Spinal cord (tissue), 10 donors: ENCODE data around the gene LRIG1. TPM values are rescaled to one million over a fixed set of nuclear protein-coding genes. Genes with fewer than 3 reads are reported as not detected.

ENCODE experiments used
- DNase-seq, 6 donors: peaks; one replicate each; pipeline versions ENCODE4 v3.0.0 to v3.0.0-alpha.2; 2013 to 2015; ENCODE audit warnings: low spot score in 6 of 6, low read depth in 4 of 6
- H3K27ac ChIP-seq: one replicate; pipeline ENCODE4 v1.5.1; 2013; ENCODE audit warnings: low read depth, low read length, control low read depth
- H3K27me3 ChIP-seq: one replicate; pipeline ENCODE4 v1.6.1; 2013; ENCODE audit warnings: low read length; ENCODE audit not compliant: control insufficient read depth, insufficient read depth
- H3K36me3 ChIP-seq: one replicate; pipeline ENCODE4 v1.6.1; 2013; ENCODE audit warnings: low read length; ENCODE audit not compliant: control insufficient read depth, insufficient read depth
- H3K4me1 ChIP-seq: one replicate; pipeline ENCODE4 v1.6.1; 2013; ENCODE audit warnings: low read length; ENCODE audit not compliant: control insufficient read depth, insufficient read depth
- H3K4me3 ChIP-seq: one replicate; pipeline ENCODE4 v1.5.1; 2013; ENCODE audit warnings: low read depth, low read length, control low read depth
- H3K9me3 ChIP-seq: one replicate; pipeline ENCODE4 v1.6.1; 2013; ENCODE audit warnings: low read length; ENCODE audit not compliant: control insufficient read depth, insufficient read depth
- WGBS: methylation state at CpG from one replicate; pipeline ENCODE4 v1.1.5; 2013; ENCODE audit warnings: missing lambda C conversion rate; ENCODE audit not compliant: insufficient coverage; 5-methylcytosine and 5-hydroxymethylcytosine counted together
- polyA plus RNA-seq, 2 donors: library from polyadenylated mRNA; unstranded; fragments of 120-200 nt; gene quantifications; one replicate each; pipeline ENCODE4 v1.2.1, GENCODE V29; 2013; ENCODE audit not compliant: insufficient read length in 2 of 2
- total RNA-seq, 2 donors: library from RNA; depleted of rRNA in 1 of 2; stranded (reverse); fragments of 120-200 nt in 1 of 2; fragments of >200 nt in 1 of 2; gene quantifications; one replicate each; pipeline versions ENCODE4 v1.2.3 to v1.2.4, GENCODE V29; 2013 to 2014
- donor health status: healthy.

The LRIG1 gene
- total and polyA plus RNA-seq, 4 donors, result 85.4 to 229 (median 147) TPM

DNA sequence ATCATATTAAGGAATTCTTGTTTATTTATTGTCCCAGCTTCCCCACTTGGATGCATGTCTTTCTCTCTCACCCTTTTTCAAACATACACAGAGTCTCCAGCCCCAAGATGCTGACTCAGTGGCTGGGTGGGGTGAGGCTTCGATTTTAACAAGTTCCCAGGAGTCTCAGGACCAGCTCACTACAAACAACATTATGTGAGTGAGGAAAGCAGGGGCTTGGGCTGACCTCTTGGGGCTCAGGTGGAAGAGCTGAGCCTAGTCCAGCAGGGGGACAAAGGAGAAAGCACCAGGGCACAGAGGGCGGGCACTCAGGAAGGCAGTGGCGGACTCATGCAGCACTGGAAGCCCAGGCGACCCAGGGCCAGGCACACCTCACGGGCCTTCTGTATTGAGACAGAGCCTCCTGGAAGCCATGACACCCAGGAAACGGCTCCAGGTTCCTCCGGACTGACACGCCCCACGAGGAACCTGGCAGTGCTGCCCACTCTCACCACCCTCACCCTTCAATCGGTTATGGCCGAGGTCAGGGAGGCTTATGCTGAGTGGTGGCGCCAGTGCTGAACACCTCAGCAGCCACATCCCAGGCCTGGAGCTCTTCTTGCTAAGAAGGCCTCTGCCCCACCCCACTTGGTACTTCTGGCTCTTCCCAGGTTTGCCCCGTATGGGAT lies 97.4 kb downstream of the LRIG1 start:
- DNase-seq, result no peak
- Histone ChIP-seq H3K27me3 (no peaks in the 10 kb centered on the region), H3K4me1 (peaks cover 97% of the 10 kb centered on the region), H3K9me3 (no peaks in the 10 kb centered on the region), H3K27ac (peak overlapping the region; percentile 57), H3K4me3 (no peak overlapping the region), H3K36me3 (peaks cover 74% of the 10 kb centered on the region)
- 85% methylated on average over 11 of the region's 13 CpGs for WGBS

DNA sequence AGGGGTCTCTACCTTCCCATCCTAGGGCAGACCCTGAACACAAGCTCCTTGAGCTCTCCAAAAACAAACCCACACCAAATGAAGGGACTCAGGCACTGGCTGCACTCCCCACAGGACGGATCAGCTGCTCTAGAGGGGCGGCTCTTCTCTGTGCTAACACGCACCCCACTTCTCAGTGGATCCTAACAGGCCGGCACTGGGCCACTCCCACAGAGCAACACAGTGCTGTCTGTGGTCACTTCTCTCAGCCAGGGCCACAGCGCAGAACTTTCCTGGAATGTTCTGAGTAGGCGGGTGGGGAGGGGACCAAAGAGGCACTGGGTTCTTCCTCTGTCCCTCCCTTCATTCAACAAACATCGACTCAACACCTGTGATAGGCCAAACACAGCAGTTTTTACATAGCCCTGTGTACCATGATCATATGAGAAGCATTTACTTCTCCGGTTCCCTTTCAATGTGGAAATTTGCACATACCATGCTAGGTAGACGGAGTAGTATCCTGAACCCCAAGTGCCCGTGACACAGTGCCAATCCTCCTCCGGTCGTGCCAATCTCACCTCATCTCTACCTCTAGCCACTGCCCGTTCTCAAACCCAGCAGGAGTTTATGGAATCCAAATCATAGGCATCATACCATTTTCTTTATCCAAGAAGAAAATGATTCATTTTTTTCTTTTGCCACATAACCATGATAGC lies 98.1 kb downstream of the LRIG1 start:
- Histone ChIP-seq H3K27me3 (no peaks in the 10 kb centered on the region), H3K27ac (peak overlapping the region; percentile 80), H3K9me3 (no peaks in the 10 kb centered on the region), H3K4me3 (no peak overlapping the region), H3K4me1 (peaks cover 95% of the 10 kb centered on the region), H3K36me3 (peaks cover 73% of the 10 kb centered on the region)
- DNase-seq, result no peak
- WGBS, result 66% methylated on average over 10 of the region's 13 CpGs

DNA sequence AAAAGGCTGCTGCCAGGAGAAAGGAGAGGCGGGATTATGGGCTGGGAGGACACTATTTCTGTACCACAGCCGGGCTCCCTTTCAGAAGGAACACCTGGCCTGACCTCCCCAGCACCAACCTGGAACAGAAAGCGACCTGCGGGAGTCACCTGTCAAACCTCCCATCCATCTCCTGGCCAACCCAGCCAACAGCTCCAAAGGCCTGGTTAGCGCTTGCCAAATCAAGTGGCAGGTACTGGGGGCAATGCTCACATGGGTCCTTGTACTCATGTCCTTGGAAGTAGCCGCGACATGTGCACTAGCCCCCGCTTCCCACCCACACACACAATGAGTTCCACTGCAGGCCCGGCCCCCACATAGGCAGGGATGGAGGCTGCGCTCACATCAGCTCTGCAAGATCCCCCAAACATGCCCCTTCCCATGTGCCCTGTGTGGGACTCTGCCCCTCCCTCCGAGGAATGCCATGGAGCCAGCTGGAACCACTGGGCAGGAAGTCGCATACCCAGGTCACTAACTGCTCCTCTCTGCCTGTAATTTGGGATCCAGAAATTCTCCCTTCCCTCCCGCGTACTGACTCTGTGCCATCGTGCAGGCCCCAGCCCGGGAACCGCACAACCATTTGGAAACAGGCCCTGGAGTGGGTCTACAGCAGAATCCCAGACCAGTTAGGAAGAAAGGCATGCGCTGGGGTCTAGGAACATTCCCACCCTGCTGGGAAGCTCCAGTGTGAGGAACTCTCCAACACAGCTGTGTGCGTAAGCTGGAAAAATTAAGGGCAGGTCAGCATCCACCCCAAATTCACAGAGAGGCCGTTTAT lies 98.9 kb downstream of the LRIG1 start:
- peak overlapping the region; percentile 80 for H3K27ac ChIP-seq
- no peaks in the 10 kb centered on the region for H3K9me3 ChIP-seq
- no peak overlapping the region for H3K4me3 ChIP-seq
- WGBS, result 59% methylated on average over 10 of the region's 20 CpGs
- peaks cover 73% of the 10 kb centered on the region for H3K36me3 ChIP-seq
- no peak for DNase-seq
- no peaks in the 10 kb centered on the region for H3K27me3 ChIP-seq
- peaks cover 86% of the 10 kb centered on the region for H3K4me1 ChIP-seq

DNA sequence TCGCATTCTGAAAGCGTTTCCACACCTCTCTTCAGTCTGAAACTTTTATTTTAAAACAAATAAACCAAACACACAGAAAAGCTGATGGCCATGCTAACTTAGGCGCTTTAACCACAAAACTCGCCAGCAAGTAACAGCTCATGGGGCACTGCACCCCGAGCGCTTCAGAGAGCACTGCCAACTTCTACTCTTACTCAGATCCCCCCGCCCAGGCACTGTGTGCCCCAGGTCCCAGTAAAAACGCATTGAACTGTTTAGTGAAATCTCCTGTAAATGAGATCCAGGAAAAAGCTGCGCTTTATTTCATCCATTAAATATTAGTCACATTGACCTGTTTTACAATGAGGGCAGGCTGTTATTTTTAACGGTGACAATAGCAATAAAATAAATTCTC lies 99.7 kb downstream of the LRIG1 start:
- Histone ChIP-seq H3K36me3 (peaks cover 74% of the 10 kb centered on the region), H3K4me1 (peaks cover 82% of the 10 kb centered on the region), H3K27me3 (no peaks in the 10 kb centered on the region), H3K27ac (peak overlapping the region; percentile 80), H3K4me3 (no peak overlapping the region), H3K9me3 (no peaks in the 10 kb centered on the region)
- 16% methylated on average over 3 of the region's 10 CpGs for WGBS
- DNase-seq, result no peak

DNA sequence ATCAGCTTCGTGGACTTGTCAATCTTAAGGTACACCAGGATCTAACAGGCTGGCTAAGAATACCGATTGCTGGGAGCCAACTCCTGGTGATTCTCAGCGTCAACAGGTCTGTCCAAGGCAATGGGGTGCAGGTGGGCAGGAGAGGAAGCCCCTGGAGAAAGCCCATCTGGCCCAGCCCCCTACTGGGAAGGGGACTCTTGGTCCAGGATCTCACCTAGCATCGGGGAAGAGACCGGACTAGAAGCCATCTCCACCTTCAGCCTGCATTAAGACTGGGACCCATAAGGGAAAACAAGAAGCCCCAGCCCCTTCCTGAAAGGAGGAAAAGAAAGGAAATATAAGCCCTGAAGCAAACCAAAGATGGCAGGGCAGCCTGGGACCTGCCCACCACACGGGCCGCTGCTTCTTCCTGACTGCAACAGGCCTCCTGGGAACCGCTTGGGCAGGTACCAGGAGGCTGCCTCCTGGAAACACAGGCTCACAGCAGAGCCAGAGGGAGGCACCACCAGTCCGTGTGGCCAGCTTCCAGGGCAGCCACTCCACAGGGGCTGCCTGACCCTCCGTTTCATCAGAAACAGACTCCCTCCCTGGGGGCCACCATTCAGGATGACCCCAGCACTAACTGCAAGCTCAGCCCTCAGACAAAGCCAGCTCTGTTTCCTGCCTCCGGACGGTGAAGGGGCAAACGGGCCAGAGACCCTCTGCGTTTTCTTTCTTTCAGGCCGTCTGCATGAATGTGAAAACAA lies 100.2 kb downstream of the LRIG1 start:
- 55% methylated on average over 14 of the region's 15 CpGs for WGBS
- peak overlapping the region; percentile 80 for H3K27ac ChIP-seq

DNA sequence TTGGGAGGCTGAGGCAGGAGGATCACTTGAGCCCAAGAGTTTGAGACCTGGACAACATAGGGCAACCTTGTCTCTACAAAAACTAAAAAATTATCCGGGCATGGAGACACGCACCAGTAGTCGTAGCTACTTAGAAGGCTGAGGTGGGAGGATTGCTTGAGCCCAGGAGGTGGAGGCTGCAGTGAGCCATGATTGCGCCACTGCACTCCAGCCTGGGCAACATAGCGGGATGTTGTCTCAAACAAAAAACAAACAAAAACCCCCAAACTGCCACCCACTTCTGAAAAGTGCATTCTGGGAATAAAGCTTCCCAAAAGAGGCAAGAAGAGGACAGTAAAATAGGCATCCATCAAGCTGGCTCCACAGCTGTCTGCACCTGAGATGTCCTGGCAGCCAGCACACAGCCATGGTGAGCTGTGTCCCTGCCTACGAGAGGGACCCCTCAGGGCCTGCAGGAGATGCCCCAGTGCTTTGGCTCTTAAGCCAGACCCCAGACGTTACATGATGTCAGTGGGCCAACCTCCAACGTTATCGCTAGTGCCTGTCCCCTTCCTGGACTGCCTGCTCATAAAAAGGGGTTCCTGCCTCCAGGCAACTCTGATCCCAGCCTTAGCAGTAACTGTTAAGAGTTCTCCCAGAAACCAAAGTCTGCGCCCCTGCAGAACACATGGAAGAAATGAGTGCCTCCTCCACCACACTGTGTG lies 101.1 kb downstream of the LRIG1 start:
- no peaks in the 10 kb centered on the region for H3K9me3 ChIP-seq
- no peak overlapping the region for H3K4me3 ChIP-seq
- 55% methylated on average over 4 of the region's 10 CpGs for WGBS
- H3K27ac ChIP-seq, result peak overlapping the region; percentile 80
- no peaks in the 10 kb centered on the region for H3K27me3 ChIP-seq
- no peak for DNase-seq
- H3K4me1 ChIP-seq, result peaks cover 79% of the 10 kb centered on the region
- H3K36me3 ChIP-seq, result peaks cover 69% of the 10 kb centered on the region

More for the DNA sequence above, 100.2 kb downstream of the LRIG1 start:
- peak in 2 of 6 donors; percentile 50 to 74 for DNase-seq
- Histone ChIP-seq H3K4me1 (peaks cover 82% of the 10 kb centered on the region), H3K36me3 (peaks cover 76% of the 10 kb centered on the region), H3K4me3 (no peak overlapping the region), H3K27me3 (no peaks in the 10 kb centered on the region), H3K9me3 (no peaks in the 10 kb centered on the region)

DNA sequence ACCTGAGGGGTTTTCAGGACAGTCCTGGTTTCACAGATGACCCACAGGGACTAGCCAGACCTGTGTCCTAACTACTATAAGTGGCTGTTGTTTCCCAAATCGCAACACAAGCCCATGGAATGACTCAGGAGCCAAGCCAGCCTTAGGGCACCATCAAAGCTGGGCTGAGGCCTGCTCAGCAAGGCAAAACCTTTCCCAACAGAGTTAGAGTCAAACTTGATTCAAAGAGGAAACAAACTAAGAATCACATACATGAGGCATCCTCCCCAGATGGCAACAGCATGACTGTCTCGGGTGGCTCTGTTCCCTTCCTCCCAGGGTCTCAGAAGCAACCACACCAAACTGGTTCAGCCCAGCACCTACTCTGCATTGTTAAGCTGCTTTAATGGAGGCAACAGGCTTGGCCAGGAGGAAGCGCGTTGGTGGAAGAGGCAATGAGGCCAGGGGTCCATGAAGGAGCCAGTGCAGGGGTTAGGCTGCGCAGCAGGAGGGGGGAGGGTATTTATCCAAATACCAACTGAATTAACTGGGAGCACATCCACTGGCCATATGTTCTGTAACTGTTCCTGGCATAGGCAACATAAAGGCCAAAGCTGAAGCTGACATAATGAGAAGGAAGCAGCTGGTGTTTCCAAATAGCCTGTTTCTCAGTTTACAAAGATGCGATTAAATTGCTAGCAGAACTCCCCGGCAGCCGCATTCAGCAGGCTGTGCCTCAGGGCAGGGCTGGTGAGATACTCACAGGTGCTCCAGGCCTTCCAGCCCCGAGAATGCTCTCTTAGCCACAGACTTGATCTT lies 102.4 kb downstream of the LRIG1 start:
- H3K27me3 ChIP-seq, result no peaks in the 10 kb centered on the region
- peak overlapping the region; percentile 17 for H3K27ac ChIP-seq
- peak in 2 of 6 donors; percentile 81 to 89 for DNase-seq
- peaks cover 68% of the 10 kb centered on the region for H3K36me3 ChIP-seq
- 35% methylated on average over 8 of the region's 9 CpGs for WGBS
- no peaks in the 10 kb centered on the region for H3K9me3 ChIP-seq
- no peak overlapping the region for H3K4me3 ChIP-seq
- H3K4me1 ChIP-seq, result peaks cover 76% of the 10 kb centered on the region

DNA sequence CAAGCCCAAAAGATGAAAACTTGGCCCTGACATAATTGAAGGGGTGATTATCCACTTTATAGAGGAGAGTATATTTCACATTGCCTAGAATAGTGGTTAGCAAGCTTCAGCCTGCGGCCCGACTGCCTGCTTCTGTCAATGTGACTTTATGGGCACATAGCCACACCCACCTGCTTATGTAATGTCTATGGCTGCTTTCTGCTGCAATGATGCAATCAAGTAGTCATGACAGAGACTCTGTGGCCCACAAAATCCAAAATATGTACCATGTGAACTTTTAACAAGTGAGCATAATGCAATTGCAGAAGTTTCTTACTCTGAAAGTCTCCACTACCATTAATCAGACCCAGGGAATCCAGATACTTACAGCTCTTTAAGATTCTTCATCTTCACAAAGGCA lies 103.1 kb downstream of the LRIG1 start:
- no peak overlapping the region for H3K4me3 ChIP-seq
- H3K9me3 ChIP-seq, result no peaks in the 10 kb centered on the region
- 45% methylated on average over 2 of the region's 2 CpGs for WGBS
- no peak for DNase-seq
- no peaks in the 10 kb centered on the region for H3K27me3 ChIP-seq
- H3K36me3 ChIP-seq, result peaks cover 67% of the 10 kb centered on the region
- H3K4me1 ChIP-seq, result peaks cover 73% of the 10 kb centered on the region
- no peak overlapping the region for H3K27ac ChIP-seq
